NCI-H1694 treated with DMSO at 0.1 percent for 48 hours (cell line): ENCODE results near the gene HNRNPA1.
"Not testable (repeated sequence)": the region's sequence is repeated elsewhere in the genome, so short reads cannot be mapped to it uniquely, and the experiment has no call there.

ENCODE experiments used
- DNase-seq: peaks from one replicate; lab custom pipeline; 2025; lab: John Stamatoyannopoulos, UW

HNRNPA1 gene

GRCh38 chr12:54276368-54276767, 4.2 kb upstream of the HNRNPA1 start:
- DNase-seq = no peak

DNA sequence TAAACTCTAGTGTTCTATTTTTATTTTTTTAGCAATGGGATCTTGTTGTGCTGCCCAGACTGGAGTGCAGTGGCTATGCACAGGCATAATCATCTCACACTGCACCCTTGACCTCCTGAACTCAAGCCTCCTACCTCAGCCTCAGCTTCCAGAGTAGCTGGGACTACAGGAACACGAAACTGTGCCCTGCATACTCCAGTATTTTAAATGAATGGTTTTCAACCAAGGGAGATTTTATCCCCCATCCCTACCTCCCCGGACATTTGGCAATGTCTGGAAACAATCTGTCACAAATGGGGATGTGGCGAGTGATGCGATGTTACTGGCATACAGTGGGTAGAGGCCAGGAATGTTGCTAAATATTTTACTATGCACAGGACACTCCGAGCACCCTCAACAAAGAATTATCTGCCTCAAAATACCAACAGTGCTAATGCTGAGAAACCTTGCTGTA, 2.7 kb upstream of the HNRNPA1 start:
- DNase-seq = no peak

- no peak for DNase-seq
These were observed 1.3 kb upstream of the HNRNPA1 start for GRCh38 chr12:54279227-54279631.

- peak; percentile 99 for DNase-seq
These were observed 676 bp upstream of the HNRNPA1 start, which contains the start of gene CBX5 for GRCh38 chr12:54279632-54280467. Gene CBX5, minus strand, starts transcription at chr12:54280122. Its CDS starts 22,472 bp downstream, at chr12:54257650.

- DNase-seq = not testable (repeated sequence)
These were observed 724 bp downstream of the HNRNPA1 start for GRCh38 chr12:54281261-54281638.

- not testable (repeated sequence) for DNase-seq
These were observed 1.2 kb downstream of the HNRNPA1 start for GRCh38 chr12:54281694-54282093.

GRCh38 chr12:54282949-54283593, 2.5 kb downstream of the HNRNPA1 start:
- no peak for DNase-seq

DNA sequence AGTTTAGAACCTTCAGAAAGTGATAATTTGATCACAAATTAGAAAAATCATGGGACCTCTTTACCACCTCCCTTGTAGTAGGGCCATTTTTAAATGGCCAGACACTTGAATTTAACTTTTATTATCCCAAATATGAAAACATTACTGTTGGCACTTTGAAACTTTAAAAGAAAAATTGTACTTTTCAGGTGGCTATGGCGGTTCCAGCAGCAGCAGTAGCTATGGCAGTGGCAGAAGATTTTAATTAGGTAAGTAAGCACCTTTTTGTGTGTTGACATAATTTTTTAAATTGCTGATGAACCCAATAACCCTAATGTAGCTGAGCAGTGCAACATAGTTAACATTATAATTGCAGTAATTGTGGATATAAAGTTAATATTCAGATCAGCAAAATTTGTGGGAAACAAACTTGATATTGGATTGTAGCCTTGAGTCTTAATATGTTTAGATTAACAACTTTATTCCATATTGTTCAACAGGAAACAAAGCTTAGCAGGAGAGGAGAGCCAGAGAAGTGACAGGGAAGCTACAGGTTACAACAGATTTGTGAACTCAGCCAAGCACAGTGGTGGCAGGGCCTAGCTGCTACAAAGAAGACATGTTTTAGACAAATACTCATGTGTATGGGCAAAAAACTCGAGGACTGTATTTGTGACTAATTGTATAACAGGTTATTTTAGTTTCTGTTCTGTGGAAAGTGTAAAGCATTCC, 3.7 kb downstream of the HNRNPA1 start:
- DNase-seq = not testable (repeated sequence)

GRCh38 chr12:54285150-54286041, 4.9 kb downstream of the HNRNPA1 start:
- DNase-seq = no peak

GRCh38 chr12:54286042-54287030, 5.8 kb downstream of the HNRNPA1 start:
- no peak for DNase-seq

DNA sequence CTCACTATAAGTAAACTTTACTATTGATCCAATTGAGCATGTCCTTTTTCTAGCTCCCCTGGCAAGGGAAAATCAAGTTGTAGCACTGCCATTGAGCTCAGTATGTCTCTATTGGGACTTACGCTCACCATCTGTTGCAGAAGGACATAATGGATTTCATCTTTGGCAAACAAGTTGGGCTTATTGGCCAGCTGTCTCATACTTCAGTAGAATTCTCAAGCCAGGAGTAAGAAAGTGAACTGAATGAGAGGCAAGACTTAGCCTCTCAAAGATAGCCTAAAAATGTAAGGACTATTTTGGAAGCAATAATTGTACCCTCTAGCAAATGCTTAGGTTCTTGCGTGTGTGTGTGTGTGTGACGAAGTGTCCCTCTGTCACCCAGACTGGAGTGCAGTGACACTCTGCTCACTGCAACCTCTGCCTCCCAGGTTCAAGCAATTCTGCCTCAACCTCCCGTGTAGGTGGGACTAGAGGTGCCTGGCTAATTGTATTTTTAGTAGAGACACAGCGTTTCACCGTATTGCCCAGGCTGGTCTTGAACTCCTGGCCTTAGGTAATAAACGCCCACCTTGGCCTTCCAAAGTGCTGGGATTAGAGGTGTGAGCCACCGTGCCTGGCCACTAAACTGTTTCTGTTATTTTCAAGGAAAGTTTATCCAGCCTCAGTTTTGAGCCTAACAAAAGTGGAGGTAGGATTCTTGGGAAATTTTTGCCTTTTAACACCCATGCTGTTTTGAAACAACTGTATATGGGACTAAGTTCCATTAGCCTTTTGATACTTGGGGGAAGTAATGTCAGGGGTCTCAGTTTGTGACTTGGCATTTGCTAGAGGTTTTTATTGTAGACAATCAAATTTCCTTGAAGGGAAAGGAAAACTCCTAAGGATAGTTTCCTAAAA, 7.0 kb downstream of the HNRNPA1 start:
- no peak for DNase-seq

DNA sequence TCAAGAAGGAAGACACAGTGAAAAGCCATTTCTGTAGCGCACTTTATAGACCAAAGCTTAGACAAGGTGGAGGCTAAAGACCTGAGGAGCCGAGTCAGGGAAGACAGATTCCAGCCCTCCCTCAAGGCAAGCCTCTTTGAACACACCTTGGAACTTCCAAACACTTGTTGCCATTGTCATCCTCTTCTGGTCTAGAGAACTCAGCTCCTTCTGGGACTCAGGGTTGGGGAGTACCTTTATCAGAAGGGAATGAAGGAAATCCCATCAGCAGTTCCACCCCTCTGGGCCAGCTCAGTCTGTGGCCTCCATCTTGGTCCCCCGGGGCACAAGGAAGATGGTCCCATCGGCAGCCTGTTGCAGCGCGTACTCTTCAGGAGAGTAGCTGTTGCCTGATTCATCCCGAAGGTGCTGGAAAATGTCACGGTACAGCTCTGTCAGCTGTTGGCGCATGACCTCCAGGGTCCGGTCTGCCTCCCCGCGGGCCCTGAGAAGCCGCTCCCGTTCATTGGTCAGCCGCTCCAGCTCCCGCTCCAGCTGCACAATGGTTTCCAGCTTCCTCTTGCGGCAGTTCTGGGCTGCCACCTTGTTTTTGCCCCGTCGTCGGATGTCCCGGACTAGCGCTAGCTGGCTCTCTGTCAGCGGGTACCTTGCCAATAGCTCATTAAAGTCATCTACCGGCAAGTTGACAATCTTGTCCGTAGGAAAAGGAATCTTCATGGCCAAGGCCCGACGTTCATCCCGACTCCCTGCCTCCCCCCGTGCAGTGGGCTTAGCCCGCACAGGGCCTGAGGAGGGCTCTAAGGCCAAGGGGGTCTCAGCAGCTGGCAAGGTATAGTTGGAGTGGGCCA, 11.8 kb downstream of the HNRNPA1 start:
- DNase-seq = no peak

- no peak for DNase-seq
These were observed 12.4 kb downstream of the HNRNPA1 start for GRCh38 chr12:54292931-54293241.

GRCh38 chr12:54294152-54294952, 13.8 kb downstream of the HNRNPA1 start:
- no peak for DNase-seq

GRCh38 chr12:54294953-54295566, 14.5 kb downstream of the HNRNPA1 start:
- DNase-seq = no peak

DNA sequence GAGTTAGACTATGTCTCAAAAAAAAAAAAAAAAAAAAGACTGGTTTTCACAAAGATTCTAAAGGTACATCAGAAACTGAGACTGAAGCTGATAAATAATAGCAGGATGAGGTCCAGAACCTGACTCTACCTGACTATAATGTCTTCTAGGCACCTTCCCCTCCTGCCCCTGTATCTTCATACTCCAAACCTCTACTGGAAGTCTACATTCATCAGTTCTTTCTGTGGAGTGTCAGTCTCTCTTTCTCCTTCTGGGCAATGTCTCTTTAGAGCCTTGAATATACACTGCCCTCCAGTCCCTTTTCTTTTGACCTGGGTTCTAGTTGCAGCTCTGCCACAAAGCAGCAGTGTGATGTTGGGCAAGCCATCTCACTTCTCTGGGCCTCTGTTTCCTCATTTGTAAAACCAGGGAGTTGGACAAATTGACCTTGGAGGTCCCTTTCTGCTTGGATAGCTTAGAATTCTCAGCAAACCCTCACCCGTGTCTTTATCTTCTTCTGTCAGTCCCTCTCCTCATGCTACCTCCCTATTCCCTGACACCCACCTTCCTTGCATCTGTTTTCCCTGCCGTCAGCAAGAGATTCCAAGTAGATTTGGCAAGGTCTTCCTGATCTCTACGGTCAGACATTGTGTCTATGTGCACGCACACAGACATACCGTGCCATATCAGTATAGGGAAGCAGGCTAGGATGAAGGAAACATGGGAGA, 16.0 kb downstream of the HNRNPA1 start:
- no peak for DNase-seq

DNA sequence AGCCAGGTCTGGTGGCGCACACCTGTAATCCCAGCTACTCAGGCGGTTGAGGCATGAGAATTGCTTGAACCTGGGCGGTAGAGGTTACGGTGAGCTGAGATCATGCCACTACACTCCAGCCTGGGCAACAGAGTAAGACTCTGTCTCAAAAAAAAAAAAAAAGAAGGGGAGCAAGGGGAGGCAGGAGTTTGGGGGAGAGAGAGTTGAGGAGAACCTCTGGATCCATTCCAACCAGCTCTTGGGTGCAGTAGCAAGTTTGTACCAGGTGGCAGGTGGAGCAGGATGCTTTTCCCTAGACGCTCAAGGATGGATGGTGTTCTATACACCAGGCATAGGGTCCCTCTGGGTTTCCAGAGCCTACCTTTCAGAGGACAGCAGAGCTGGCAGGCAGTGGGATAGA, 18.4 kb downstream of the HNRNPA1 start:
- DNase-seq = no peak
